Lower leg skin (tissue), 3 donors: ENCODE data around the gene THUMPD2.

Experiments used
- POLR2A ChIP-seq, 2 donors: fragments of 450-650 bp; IDR thresholded peaks; one replicate each; pipeline ENCODE4 v1.6.1; 2016 to 2017; ENCODE audit warnings: antibody characterized with exemption in 2 of 2, mild to moderate bottlenecking in 1 of 2, moderate library complexity in 1 of 2
- TF ChIP-seq, protein P1 (sequence below), 3 donors: fragments of 450-650 bp; IDR thresholded peaks; one replicate each; pipeline ENCODE4 v1.5.1; 2016; ENCODE audit warnings: antibody characterized with exemption in 3 of 3, mild to moderate bottlenecking in 3 of 3, moderate library complexity in 2 of 3

DNA sequence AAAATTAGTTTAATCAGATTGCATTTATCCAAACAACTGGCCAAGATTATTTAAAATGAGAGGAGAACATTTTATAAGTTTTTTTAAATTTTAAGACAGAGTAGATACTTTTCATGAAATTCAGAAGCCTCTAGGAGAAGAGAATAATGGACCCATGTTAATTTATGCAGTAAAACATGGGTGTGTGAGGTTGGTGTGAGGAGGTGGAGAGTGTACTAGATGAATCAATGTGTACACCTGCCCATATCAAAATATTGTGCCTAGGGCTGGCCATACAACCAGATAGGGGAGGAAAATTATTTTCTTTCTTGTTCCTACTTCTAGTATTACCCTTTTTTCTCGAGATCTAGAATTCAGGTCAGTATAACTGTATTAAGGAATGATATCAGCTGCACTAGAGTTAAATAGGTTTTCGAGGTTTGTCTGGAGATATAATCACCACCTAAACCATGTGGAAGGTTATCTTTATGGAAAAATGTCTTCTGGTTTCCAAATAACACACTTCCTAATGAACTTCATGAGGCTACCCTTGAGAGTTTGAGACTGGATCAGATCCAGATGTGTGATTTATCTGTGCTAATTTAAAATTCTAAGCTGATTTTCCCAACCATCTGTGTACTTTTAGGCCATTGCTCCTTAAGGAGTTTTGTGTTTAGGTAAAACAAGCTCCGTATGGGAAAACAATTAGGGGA is 75.7 kb downstream of the THUMPD2 start:
- TF ChIP-seq, protein P1, sequence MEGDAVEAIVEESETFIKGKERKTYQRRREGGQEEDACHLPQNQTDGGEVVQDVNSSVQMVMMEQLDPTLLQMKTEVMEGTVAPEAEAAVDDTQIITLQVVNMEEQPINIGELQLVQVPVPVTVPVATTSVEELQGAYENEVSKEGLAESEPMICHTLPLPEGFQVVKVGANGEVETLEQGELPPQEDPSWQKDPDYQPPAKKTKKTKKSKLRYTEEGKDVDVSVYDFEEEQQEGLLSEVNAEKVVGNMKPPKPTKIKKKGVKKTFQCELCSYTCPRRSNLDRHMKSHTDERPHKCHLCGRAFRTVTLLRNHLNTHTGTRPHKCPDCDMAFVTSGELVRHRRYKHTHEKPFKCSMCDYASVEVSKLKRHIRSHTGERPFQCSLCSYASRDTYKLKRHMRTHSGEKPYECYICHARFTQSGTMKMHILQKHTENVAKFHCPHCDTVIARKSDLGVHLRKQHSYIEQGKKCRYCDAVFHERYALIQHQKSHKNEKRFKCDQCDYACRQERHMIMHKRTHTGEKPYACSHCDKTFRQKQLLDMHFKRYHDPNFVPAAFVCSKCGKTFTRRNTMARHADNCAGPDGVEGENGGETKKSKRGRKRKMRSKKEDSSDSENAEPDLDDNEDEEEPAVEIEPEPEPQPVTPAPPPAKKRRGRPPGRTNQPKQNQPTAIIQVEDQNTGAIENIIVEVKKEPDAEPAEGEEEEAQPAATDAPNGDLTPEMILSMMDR (IDR thresholded peaks at IDR 0.05), result no peak
- no peak for TF ChIP-seq POLR2A (IDR thresholded peaks at IDR 0.05)
